Omental fat pad (tissue), 4 donors: Measurements from ENCODE around the gene TBC1D24. TPM values are rescaled to one million over a fixed set of nuclear protein-coding genes. Genes with fewer than 3 reads are reported as not detected.

Experiments used
- ATAC-seq: fragments of 150-250 bp; one replicate; pipeline ENCODE4 v1.9.1; 2016; ENCODE audit warnings: mild to moderate bottlenecking, moderate library complexity; ENCODE audit not compliant: low FRiP score
- DNase-seq: peaks from one replicate; pipeline ENCODE4 v3.0.0-alpha.2; 2019; ENCODE audit warnings: low spot score
- total RNA-seq, 4 donors: library from RNA; depleted of rRNA; stranded (reverse); fragments of >200 nt; gene quantifications; one replicate each; pipeline ENCODE4 v1.1.0, GENCODE V29; 2016
- TF ChIP-seq, protein P1 (sequence below), 3 donors: fragments of 450-650 bp; IDR thresholded peaks; one replicate each; pipeline ENCODE4 v1.5.1; 2016 to 2017; ENCODE audit warnings: antibody characterized with exemption in 3 of 3, mild to moderate bottlenecking in 3 of 3, moderate library complexity in 2 of 3

Gene TBC1D24
- total RNA-seq, 4 donors from 2014 or later: 10.4 to 19.4 (median 13.0) TPM

DNA sequence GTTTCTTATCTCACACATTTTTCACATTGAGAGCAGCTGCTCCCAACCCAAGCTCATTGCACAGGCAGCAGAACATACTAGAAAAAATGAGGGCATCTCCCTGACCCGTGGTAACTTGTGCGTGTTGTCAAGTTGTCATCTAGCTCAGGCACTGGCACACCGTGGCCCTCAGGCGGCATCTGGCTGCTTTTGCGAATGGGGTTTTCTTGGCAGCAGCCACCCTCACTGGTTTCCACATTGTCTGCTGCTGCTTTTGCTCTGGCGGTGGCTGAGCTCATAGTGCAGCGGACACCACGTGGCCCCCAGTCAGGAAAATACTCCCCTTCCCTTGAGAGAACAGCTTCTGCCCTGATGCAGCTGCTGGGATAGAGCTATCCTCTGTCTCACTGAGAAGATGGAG lies 24.4 kb upstream of the TBC1D24 start:
- TF ChIP-seq, protein P1, sequence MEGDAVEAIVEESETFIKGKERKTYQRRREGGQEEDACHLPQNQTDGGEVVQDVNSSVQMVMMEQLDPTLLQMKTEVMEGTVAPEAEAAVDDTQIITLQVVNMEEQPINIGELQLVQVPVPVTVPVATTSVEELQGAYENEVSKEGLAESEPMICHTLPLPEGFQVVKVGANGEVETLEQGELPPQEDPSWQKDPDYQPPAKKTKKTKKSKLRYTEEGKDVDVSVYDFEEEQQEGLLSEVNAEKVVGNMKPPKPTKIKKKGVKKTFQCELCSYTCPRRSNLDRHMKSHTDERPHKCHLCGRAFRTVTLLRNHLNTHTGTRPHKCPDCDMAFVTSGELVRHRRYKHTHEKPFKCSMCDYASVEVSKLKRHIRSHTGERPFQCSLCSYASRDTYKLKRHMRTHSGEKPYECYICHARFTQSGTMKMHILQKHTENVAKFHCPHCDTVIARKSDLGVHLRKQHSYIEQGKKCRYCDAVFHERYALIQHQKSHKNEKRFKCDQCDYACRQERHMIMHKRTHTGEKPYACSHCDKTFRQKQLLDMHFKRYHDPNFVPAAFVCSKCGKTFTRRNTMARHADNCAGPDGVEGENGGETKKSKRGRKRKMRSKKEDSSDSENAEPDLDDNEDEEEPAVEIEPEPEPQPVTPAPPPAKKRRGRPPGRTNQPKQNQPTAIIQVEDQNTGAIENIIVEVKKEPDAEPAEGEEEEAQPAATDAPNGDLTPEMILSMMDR (IDR thresholded peaks at IDR 0.05): no peak
- ATAC-seq (no peak), DNase-seq (no peak)

DNA sequence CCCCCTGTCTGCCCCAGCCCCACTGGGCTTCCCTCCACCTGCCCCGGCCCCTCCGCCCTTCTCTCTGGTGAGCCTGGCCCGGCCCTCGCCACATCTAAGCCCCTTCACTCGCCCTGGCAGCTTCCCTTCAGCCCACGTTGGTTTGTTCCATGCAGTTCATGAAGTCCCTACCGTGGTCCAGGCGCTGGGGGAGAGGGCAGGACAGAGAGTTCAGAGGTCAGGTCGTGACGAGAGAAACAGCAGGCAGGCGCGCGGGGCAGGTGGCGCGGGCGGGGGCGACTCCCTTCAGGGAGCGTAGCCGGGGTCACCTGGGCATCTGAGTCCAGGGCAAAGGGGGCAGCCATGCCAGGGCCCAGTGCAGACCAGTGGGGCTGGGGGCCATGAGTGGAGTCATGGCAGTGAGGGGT lies 23.9 kb upstream of the TBC1D24 start:
- TF ChIP-seq, protein P1 (IDR thresholded peaks at IDR 0.05): no peak
- DNase-seq (no peak), ATAC-seq (no peak)

DNA sequence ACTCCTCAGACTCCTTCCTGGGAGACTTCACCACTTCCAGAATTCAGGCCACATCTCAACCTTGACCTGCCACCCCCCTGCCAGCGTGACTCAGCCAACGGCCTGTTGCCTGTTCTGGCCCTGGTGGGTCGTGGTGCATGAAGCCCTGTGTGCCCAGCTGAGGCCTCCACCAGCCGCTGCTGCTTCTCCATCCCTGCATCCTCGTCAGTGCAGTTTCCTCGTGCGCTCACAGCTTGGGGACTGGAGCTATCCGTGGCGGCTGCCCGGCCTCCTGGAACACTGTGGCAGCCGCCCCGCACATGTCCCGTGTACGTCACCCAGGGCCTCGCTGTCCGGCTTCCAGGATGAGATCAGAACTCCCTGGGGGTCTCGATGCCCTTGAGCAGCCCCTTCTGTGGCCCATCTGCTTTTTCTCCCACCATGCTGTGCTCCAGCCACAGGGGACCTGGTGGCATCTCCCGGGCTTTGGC lies 23.0 kb upstream of the TBC1D24 start:
- TF ChIP-seq, protein P1 (IDR thresholded peaks at IDR 0.05): no peak
- ATAC-seq (no peak), DNase-seq (no peak)

DNA sequence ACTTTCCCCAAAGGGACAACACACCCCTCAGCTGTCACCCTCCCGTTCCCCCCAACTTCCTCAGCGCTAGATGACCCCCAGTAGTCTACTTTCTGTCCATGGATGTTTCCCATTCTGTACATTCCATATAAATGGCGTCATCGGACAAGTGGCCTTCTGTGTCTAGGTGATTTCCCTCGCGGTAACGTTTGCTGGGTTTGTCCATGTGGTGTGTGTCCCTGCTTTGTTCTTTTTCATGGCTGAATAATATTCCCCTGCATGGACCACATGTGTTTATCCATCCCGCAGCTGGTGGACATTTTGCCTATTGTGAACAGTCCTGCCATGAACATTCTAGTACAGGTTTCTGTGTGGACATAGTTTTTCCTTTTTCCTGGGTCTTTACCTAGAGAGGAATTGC lies 22.3 kb upstream of the TBC1D24 start:
- TF ChIP-seq, protein P1 (IDR thresholded peaks at IDR 0.05): no peak

DNA sequence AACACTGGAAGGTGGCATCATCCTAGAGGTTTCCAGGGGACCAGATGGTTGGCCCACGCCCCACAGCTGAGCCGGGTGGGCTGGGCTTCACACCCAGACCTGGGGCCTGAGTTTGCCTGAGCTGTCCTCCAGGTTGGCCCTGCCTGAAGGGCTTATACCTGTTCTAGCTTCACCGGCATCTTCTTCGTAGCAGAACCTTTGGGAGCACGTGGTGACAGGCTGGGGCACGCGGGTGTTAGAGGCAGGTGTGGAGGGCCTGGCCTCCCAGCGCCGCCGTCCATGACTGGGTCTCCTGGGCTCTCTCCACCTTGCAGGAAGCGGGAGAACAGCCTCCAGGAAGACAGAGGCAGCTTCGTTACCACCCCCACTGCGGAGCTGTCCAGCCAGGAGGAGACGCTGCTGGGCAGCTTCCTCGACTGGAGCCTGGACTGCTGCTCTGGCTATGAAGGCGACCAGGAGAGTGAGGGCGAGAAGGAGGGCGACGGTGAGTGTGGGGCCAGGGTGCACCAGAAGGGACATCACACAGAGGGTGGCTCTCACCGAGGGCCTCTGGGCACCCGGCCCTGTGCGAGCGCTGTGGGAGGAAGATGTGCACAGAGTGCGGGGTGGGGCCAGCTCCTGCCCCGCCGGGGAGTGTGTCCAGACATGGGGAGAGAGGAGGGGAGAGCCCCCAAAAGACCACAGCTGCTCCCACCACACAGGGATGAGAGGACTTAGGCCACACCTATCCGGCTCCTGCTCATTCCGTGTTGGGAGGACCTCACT lies 19.7 kb upstream of the TBC1D24 start:
- ATAC-seq (no peak), DNase-seq (no peak)
- TF ChIP-seq, protein P1 (IDR thresholded peaks at IDR 0.05): no peak

More for the DNA sequence above, 22.3 kb upstream of the TBC1D24 start:
- DNase-seq: no peak
- no peak for ATAC-seq

DNA sequence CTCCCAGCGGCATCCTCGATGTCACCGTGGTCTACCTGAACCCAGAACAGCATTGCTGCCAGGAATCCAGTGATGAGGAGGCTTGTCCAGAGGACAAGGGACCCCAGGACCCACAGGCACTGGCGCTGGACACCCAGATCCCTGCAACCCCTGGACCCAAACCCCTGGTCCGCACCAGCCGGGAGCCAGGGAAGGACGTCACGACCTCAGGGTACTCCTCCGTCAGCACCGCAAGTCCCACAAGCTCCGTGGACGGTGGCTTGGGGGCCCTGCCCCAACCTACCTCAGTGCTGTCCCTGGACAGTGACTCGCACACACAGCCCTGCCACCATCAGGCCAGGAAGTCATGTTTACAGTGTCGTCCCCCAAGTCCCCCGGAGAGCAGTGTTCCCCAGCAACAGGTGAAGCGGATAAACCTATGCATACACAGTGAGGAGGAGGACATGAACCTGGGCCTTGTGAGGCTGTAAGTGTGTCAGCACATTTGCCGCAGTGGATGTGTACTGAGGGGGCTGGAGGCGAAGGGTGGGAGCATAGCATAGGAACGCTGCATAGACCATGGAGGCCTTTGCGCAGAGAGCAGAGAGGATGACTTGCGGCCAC lies 18.3 kb upstream of the TBC1D24 start:
- no peak for ATAC-seq
- no peak for DNase-seq

More for the DNA sequence above, 18.3 kb upstream of the TBC1D24 start:
- TF ChIP-seq, protein P1 (IDR thresholded peaks at IDR 0.05): no peak
